MCF 10A (cell line): ENCODE measurements around the gene BAIAP3. TPM values are rescaled to one million over a fixed set of nuclear protein-coding genes. Genes with fewer than 3 reads are reported as not detected.

Experiments used
- BruUV-seq: library from RNA; stranded (reverse); fragments of 400-500 nt; replicated peaks from 2 replicates; lab custom pipeline; 2021; lab: Mats Ljungman, UMichigan
- CTCF ChIA-PET: fragments of 300-600 bp; sonication (Branson Sonifier 250); formaldehyde crosslinking; extraction: SDS; loops from one replicate; lab custom pipeline; 2021; ENCODE audit warnings: antibody characterized with exemption, inconsistent platforms; lab: Yijun Ruan, JAX
- POLR2A ChIA-PET: fragments of 300-600, 350-650 bp; sonication (Branson Sonifier 250); formaldehyde crosslinking; extraction: SDS; loops from one replicate; lab custom pipeline; 2020; ENCODE audit warnings: antibody characterized with exemption, inconsistent platforms; lab: Yijun Ruan, JAX
- DNase-seq: peaks from one replicate; pipeline ENCODE4 v3.0.0-alpha.2; 2018; ENCODE audit not compliant: unreplicated experiment
- H3K27ac Mint-ChIP-seq: one replicate; pipeline ENCODE4 v1.8.0; 2022; ENCODE audit warnings: mild to moderate bottlenecking, low read depth, mixed read lengths; ENCODE audit not compliant: unreplicated experiment
- H3K27me3 Mint-ChIP-seq: one replicate; pipeline ENCODE4 v1.8.0; 2022; ENCODE audit warnings: mixed read lengths; ENCODE audit not compliant: insufficient read depth, unreplicated experiment
- H3K36me3 Mint-ChIP-seq: one replicate; pipeline ENCODE4 v1.8.0; 2022; ENCODE audit warnings: mild to moderate bottlenecking, moderate library complexity, mixed read lengths; ENCODE audit not compliant: insufficient read depth, unreplicated experiment
- H3K4me1 Mint-ChIP-seq: one replicate; pipeline ENCODE4 v1.8.0; 2022; ENCODE audit warnings: mixed read lengths; ENCODE audit not compliant: insufficient read depth, unreplicated experiment
- H3K4me3 Mint-ChIP-seq: one replicate; pipeline ENCODE4 v1.8.0; 2022; ENCODE audit warnings: mild to moderate bottlenecking, moderate library complexity, mixed read lengths; ENCODE audit not compliant: unreplicated experiment
- H3K9me3 Mint-ChIP-seq: one replicate; pipeline ENCODE4 v1.8.0; 2022; ENCODE audit warnings: mixed read lengths; ENCODE audit not compliant: unreplicated experiment
- intact Hi-C: fragments of 100-400 bp; cut with micrococcal nuclease; formaldehyde crosslinking; loops from 2 replicates; pipeline ENCODE4 v1.14.1; 2022
- total RNA-seq: library from RNA; stranded (reverse); gene quantifications from 2 replicates; pipeline ENCODE4 v1.2.3, GENCODE V29; 2022
- TF ChIP-seq, protein P1 (sequence below): fragments of 200-600 bp; IDR thresholded peaks from one replicate; pipeline ENCODE4 v1.8.0; 2022; ENCODE audit warnings: antibody characterized with exemption, mild to moderate bottlenecking; ENCODE audit not compliant: unreplicated experiment

Gene BAIAP3
- total RNA-seq, 1 experiment from 2014 or later, result 0.75 TPM

DNA sequence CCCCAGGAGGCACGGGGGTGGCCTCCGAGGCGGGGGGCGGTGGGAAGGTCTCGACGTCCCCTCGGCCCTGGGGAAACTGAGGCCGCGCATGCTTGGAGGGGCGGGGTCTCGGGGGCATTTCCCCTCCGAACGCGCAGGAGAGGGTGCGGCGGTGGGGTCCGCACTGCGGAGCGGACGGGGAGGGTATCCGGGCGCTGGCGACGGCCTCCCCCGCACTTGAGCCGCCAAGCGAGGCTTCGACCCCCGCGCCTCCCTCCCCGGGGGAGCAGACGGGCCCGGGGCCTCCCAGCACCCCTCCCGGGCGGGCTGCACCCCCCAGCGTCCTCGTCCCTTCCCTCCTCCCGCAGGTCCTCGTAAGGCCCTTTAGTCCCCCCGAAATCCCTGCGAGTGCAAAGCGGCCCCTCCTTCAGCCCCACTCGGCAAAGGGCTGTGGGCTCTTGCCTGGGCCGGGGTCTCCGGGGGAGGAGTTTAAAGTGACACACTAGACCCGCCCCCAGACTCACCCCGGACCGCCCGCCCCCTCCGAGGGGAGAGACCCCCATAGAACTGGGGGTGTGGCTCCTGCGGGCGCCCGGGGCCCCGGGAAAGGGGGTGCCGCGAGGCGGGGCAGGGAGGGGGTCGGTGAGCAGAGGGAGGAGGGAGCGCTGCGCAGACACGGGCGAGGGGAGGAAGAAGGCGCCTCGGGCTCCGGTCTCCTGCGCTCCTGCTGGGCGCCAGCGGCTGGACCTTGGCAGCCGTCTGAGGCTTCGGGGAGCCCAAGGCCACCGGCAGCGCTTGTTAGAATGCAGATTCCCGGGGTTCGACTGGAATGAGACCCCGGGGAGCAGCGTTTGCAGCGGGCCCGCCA is 632 bp downstream of the BAIAP3 start:
- TF ChIP-seq, protein P1, sequence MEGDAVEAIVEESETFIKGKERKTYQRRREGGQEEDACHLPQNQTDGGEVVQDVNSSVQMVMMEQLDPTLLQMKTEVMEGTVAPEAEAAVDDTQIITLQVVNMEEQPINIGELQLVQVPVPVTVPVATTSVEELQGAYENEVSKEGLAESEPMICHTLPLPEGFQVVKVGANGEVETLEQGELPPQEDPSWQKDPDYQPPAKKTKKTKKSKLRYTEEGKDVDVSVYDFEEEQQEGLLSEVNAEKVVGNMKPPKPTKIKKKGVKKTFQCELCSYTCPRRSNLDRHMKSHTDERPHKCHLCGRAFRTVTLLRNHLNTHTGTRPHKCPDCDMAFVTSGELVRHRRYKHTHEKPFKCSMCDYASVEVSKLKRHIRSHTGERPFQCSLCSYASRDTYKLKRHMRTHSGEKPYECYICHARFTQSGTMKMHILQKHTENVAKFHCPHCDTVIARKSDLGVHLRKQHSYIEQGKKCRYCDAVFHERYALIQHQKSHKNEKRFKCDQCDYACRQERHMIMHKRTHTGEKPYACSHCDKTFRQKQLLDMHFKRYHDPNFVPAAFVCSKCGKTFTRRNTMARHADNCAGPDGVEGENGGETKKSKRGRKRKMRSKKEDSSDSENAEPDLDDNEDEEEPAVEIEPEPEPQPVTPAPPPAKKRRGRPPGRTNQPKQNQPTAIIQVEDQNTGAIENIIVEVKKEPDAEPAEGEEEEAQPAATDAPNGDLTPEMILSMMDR, result no peak
- Mint-ChIP-seq H3K27me3 (peaks cover 13% of the 10 kb centered on the region), H3K36me3 (no peaks in the 10 kb centered on the region), H3K9me3 (no peaks in the 10 kb centered on the region), H3K27ac (no peak overlapping the region), H3K4me3 (no peak overlapping the region), H3K4me1 (no peaks in the 10 kb centered on the region)
- POLR2A ChIA-PET, result no interaction called here
- CTCF ChIA-PET, result no interaction called here
- intact Hi-C loops, result no loop called here
- DNase-seq, result no peak
- no TSS peak for BruUV-seq

DNA sequence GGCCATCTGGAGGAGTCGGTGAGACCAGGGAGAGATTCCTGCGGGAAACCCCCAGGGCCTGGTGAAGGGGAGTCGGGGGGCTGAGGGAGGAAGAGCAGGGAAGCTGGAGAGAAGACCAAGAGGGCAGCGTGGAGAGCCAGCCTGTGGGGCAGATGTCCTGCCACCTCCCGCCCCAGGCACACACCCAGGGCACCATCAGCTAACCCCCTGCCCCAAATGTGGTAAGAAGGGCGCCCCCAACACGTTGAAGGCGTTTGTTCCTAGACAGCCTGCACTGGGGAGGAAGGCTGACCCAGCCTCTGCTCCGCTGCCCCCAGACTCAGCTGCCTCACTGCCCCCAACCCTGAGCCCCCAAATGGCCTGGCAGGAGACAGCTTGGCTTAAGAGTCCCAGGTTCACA is 1.3 kb downstream of the BAIAP3 start:
- no TSS peak for BruUV-seq
- TF ChIP-seq, protein P1, result no peak
- CTCF ChIA-PET, result no interaction called here
- intact Hi-C loops, result no loop called here
- Mint-ChIP-seq H3K27me3 (peaks cover 13% of the 10 kb centered on the region), H3K36me3 (no peaks in the 10 kb centered on the region), H3K4me1 (no peaks in the 10 kb centered on the region), H3K9me3 (no peaks in the 10 kb centered on the region), H3K4me3 (no peak overlapping the region), H3K27ac (no peak overlapping the region)
- DNase-seq, result no peak
- POLR2A ChIA-PET, result no interaction called here

DNA sequence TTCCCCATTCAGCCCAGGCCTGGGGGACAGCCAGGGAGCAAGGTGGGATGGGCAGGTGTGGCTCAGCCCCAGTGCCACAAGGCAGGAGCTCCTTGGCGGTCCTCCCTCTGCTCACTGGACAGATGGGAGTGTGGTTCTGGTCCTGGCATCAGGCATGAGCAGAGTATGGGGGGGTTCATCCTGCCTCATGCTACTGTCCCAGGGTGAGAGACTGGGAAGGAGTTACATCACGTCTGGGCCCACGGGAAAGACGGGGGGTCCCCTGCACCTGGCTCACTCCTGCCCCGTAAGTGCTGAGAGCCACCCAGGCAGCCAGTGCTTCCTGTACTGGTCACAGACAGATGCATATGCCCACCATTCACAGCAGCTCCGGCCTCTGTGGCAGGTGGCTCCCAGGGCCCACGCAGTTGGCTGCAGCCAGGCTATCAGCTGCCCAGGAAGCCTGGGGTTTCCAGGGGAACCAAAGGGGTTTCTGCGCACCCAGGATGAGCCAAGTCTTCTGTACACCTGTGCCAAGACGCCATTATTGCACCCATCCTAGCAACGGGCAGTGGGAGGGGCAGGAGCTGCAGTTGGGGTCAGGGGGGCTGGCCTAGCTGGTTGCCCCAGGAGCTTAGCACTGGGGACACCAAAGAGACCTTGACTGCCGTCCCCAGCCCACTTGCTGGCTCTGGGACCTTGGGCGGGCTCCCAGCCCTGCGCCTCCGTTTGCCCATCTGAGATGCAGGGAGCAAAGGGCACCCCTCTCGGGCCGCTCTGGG is 1.9 kb downstream of the BAIAP3 start:
- no peak for DNase-seq
- Mint-ChIP-seq H3K27me3 (peaks cover 13% of the 10 kb centered on the region), H3K27ac (no peak overlapping the region), H3K9me3 (no peaks in the 10 kb centered on the region), H3K4me3 (no peak overlapping the region), H3K4me1 (no peaks in the 10 kb centered on the region), H3K36me3 (no peaks in the 10 kb centered on the region)
- BruUV-seq, result no TSS peak
- POLR2A ChIA-PET, result no interaction called here
- CTCF ChIA-PET, result no interaction called here
- intact Hi-C loops, result no loop called here
- TF ChIP-seq, protein P1, result no peak

DNA sequence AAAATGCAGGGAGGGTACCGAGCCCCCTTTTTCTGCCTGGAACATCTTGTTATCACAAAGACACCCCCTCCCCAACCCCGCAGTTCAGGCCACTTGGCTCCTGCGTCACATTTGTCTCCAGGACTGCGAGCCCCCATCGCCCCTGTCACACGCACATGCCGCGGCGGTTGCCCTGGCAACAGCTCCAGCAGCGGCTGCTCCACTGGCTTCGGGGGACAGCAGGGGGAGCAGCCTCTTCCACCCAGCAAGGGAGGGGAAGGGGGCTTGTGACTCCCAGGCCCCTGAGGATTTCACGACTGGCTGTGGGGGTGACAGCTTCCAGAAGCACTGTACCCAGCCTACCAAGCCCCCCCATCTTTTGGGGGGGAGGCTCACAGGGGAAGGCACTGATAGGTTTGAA is 2.6 kb downstream of the BAIAP3 start:
- intact Hi-C loops, result no loop called here
- ChIA-PET CTCF (interaction anchor here (0.6 kb wide), 1 partner anchor 21 kb away, joined by 3 read pairs; no protein-coding TSS in a partner anchor), POLR2A (interaction anchor here (0.7 kb wide), 1 partner anchor 30 kb away, joined by 3 read pairs; no protein-coding TSS in a partner anchor)
- Mint-ChIP-seq H3K4me1 (no peaks in the 10 kb centered on the region), H3K27ac (no peak overlapping the region), H3K9me3 (no peaks in the 10 kb centered on the region), H3K27me3 (peaks cover 13% of the 10 kb centered on the region), H3K4me3 (no peak overlapping the region), H3K36me3 (no peaks in the 10 kb centered on the region)
- BruUV-seq, result no TSS peak
- TF ChIP-seq, protein P1, result no peak
- no peak for DNase-seq
